GM13976 (cell line): ENCODE results near the gene GULP1.

Experiments used
- DNase-seq: peaks from one replicate; pipeline ENCODE4 v3.0.0; 2012; ENCODE audit warnings: low spot score
- CTCF ChIP-seq: IDR thresholded peaks from 2 replicates; pipeline ENCODE4 v1.5.1; 2012; ENCODE audit warnings: borderline replicate concordance, mild to moderate bottlenecking; ENCODE audit not compliant: insufficient read depth; ENCODE audit errors: extremely low read depth, missing control alignments, control extremely low read depth
- in situ Hi-C: fragments of 300-500 bp; cut with MboI; formaldehyde crosslinking; loops from one replicate; pipeline ENCODE4 v1.12.0; 2022; ENCODE audit warnings: low sequenced_read_pairs, mixed read lengths, inconsistent platforms; ENCODE audit not compliant: unreplicated experiment

The GULP1 gene

GRCh38 chr2:188609321-188610049, 317.8 kb downstream of the GULP1 start:
- in situ Hi-C loops, result no loop called here
- TF ChIP-seq CTCF, result no peak
- no peak for DNase-seq

GRCh38 chr2:188610050-188610444, 318.4 kb downstream of the GULP1 start:
- in situ Hi-C loops, result no loop called here
- DNase-seq, result no peak
- TF ChIP-seq CTCF, result no peak

- in situ Hi-C loops, result no loop called here
- DNase-seq, result no peak
- TF ChIP-seq CTCF, result no peak
Observed at GRCh38 chr2:188610827-188611226, 319.2 kb downstream of the GULP1 start.

GRCh38 chr2:188619146-188619545, 327.5 kb downstream of the GULP1 start:
- TF ChIP-seq CTCF, result no peak
- in situ Hi-C loops, result no loop called here
- no peak for DNase-seq

- TF ChIP-seq CTCF, result no peak
- no peak for DNase-seq
- in situ Hi-C loops, result no loop called here
Observed at GRCh38 chr2:188620916-188621315, 329.2 kb downstream of the GULP1 start.

GRCh38 chr2:188622601-188623260, 331.1 kb downstream of the GULP1 start:
- no peak for TF ChIP-seq CTCF
- in situ Hi-C loops, result no loop called here
- DNase-seq, result no peak
